ENCODE results near the gene SETD3. TPM values are rescaled to one million over a fixed set of nuclear protein-coding genes. Genes with fewer than 3 reads are reported as not detected.

Gene SETD3
- polyA plus RNA-seq, 4 donors: 64.1 to 73.6 (median 67.3) TPM

DNA sequence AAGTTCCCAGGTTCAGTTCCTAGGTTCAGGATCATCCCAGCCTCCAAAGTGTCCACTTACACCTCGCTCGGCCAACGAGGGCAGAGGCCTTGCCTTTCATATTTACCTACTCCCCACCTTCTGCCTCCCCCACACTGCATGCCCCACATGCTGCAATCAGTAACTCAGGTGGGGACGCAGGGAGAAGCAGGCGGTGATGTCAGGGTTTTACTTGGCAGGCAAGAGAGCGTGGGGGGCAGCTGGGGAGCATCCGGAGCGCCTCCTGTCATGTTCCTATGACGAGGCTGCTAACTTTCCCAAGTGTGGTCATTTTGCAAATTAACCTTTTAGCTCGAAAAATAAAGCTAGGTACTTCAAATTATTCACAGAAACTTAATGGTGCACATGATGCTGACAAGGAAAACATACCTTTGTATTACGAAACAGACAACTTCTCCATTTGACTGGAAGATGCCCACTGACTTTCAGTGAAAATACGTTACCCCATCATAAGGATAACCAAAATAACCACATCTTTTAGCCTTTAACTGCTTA, 53.8 kb downstream of the SETD3 start:
- DNase-seq (ENCODE audit: low read depth in 4 of 4, low spot score in 3 of 4): no peak

DNA sequence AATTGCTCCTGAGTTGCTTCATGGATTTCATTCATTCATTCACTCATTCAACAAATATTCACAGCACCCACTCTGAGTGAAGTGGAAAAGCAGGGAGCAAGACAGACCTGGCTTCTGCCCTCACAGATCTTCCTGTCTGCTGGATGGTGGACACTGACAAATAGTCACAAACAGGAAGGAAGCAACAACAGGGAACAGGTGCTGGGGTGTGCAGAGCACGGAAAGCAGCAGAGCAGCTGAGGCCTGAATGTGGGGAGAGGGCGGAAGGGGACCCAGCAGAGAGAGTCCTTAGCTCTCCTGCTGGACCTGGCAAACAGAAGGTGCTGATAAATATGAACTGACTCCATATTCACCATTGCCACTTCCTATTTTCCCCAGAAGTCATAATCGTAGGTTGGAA, 54.4 kb downstream of the SETD3 start:
- no peak for DNase-seq (ENCODE audit: low read depth in 4 of 4, low spot score in 3 of 4)

DNA sequence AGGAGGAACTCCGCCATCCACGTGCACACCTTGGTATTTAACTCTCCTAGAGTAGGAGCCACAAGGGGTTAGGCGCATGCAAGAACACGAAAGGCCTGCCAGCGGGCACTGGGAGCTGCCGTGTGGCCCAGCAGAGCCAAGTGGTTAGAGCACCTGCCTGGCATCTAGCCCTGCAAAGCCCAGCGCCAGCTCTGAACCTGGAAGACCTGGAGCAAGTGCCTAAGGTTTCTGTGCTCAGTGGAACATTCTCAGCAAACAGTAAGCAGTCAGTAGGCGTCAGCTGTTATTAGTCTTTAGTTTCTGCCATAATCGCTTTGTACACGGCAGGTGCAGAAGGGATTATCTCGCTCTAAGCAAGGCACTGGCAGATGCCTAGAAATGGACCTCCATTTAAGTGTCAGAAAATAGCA, 55.4 kb downstream of the SETD3 start:
- DNase-seq (ENCODE audit: low read depth in 4 of 4, low spot score in 3 of 4): no peak

DNA sequence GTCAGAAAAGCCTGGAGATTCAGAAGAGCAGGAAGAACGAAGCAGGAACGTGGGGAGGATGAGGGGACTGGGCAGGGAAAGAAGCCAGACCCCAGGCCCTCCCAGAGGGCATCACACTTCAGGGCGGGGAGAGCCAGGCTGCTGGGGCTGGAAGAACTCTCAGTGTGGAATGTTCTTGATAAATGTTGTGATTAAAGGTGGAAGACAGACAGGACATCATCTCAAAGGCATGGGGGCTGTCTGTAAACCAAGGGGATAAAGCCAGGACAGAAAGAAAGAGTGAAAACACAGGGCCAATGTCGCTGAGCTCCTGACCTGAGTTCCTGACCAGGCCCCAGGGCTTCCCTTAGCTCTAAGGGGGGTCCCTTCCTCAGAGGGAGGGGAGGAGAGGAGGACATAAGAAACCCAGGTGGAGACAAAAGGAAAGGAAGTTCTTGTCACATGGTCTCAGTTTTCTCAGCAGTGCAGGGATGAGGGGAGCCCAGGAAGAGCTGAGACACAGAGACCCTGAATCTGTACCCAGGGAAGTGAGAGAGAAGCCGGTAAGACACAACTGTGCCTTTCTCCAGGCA, 56.3 kb downstream of the SETD3 start:
- DNase-seq (ENCODE audit: low read depth in 4 of 4, low spot score in 3 of 4): no peak

DNA sequence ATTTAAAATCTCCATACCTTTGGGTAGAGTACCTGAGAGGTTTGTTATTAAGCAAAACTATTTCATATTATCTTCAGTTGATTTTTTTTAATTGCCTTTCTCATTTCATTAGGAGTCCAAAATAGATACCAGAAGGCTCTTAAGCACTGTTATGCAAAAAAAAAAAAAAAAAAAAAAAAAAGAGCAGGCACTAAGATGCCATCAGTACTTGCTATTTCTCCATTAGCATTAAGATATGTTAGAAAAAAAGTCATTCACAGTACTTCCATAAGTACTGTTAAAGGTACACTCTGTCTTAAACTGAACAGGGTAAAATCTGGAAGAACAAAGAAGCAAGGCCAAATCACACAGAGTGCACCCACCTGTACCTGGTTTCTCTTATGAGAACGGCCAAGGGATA, 57.2 kb downstream of the SETD3 start:
- no peak for DNase-seq (ENCODE audit: low read depth in 4 of 4, low spot score in 3 of 4)

DNA sequence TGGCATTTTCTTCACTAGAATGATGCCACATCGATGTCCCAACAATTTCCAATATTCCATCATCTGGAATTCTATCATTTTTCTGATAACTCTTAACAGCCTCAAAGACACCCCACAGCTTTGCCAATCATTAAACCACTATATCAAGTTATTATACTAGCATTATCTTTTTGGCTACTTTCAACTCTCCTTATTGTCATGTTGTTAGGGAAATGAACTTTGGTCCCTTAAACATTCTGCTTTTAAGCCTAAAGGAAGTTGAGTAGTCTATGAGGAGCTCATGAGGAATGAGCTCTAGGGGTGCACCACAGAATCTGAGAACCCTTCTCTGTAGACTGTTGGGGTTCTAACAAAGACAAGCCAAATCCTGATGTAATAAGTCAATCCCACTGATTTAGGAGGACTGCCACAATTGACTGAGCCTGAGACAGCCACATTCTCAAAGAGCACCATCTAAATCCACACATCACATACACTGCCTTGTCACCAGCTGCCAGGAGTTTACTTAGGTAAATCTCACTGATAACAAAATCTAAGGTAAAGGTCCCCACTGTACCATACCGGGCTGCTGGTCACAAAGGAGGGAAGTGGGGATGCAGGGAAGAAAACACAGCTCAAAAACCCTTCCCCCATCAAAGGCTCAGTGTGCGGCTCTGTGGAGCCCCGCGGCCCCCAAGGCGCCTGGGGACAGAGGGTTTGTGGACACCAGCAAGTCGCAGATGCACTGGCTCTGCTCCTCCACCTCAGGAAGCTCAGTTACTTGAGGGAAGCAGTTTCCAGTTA, 58.2 kb downstream of the SETD3 start:
- DNase-seq (ENCODE audit: low read depth in 4 of 4, low spot score in 3 of 4): no peak

DNA sequence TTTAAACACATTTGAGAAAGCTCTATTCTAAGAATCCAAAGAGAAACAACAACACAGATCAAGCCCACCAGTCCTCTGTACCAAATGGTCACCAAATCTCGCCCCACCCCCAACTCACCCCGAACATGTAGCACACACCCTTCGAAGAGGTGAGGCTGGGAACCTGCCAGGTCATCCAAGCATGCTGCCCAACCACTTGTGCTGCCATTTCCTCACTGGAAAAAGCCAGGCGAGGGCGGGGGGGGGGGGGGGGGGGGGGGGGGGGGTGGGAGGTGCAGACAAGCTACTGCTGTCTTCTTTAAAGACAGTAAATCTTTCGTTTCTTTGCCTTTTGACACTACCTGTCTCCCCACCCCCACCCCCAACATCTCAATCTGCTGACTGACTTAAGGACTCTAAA, 59.9 kb downstream of the SETD3 start:
- DNase-seq (ENCODE audit: low read depth in 4 of 4, low spot score in 3 of 4): no peak

DNA sequence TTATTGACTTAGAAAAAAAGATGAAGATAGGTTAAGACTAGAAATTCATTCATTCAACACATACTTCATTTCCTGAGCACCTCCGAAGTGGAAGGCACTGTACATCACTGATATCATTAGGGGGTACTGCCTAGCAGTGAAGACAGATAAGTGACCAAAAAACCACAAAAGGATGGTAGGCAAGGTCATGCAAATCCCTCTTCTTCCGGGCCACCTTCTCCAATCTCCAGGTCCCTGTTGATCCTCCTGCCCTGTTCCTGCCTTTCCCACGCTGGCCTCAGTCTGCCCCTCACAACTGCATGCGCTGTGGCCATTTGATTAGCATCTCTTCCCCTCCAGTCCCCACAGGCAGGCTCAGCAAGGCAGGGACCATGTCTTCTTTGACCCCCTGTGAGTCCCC, 60.8 kb downstream of the SETD3 start:
- DNase-seq (ENCODE audit: low read depth in 4 of 4, low spot score in 3 of 4): no peak

DNA sequence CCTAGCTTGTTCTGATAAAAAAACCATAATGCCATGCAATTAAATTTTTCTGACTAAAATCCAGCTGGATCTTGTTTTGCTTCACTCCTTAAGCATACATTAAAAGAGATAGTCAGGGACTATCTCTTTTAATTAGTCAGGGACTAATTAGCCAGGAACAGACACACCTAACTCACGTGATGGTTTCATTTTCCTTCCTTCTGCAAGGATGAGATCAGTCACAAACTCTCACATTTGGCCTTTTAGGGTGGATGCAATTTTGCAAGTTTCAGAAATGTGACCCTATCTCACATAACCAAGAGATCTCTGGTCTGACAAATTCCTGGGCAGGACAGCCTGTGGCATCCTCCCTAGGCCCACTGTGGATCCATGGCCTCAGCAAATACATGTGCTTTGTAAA, 62.4 kb downstream of the SETD3 start:
- no peak for DNase-seq (ENCODE audit: low read depth in 4 of 4, low spot score in 3 of 4)

DNA sequence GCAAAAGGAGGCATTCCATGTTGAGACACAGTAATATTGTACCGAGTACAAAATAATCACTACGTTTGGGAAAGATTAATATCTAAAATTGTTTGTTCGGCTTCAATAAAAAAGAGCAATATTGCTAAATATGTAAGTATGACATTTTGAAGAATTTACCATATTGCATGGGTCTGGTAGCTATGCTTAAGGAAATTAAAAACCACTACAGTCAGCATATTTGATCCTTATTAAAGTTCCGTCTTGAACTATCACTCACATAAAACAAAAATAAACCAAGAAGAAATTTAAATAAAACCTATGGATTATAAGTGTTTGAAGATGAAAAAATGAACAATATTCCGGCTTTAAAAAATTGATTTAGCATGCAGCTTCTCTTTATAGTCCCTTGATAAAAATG, 63.8 kb downstream of the SETD3 start:
- no peak for DNase-seq (ENCODE audit: low read depth in 4 of 4, low spot score in 3 of 4)

DNA sequence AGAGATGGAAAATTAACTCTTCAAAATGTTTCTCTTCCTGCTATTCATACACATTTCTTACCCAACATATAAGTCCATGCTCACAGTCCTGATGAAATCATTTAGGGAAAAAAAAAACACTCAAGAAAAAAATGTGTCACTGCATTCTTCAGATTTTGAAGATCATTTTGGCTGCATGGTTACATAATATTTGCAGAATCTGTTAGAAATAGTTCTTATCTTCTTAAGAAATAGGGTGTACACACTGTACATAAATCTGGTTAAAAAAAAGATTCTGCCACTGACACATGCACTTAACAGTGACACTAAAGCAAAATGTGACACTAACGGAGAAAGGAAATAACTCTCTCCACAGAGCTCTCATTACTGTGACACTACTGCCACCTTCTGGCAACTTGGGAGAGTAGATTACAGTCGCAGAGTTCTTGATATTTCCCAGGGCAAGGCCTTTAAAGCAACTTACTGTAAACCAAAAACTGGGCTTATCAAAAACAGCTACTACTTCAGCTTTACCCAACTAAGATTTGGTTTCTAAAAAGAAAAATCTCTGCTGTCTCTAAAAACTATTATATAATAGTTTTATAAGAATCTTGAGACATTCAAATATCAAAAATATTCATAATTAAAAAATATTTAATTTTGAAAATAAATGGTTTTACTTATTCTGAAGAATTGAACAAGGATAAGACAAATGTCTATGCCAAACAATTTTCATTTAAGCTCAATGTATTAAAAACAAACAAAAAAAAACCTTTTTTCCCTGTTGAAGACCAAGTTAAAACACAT, 65.0 kb downstream of the SETD3 start:
- peak; percentile 69 to 84 (median 80) for DNase-seq (ENCODE audit: low read depth in 4 of 4, low spot score in 3 of 4)

DNA sequence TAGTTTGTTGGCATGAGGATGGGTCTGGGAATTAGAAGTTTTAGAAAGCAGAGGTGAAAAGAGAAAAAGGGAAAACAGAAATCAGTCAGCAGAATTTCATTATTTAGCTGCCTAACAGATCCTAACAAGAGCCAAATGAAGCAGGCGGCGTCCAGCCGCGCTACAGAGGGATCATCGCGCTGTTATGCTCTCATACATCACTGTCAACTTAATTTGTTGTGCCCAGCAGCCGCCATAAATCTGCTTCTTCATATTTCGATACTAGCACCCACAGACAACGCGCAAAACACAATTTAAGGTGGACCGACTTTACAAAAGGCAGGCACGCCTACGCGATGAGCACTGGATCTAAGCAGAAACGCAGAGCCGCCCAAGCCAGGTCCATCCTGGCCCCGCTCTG, 66.7 kb downstream of the SETD3 start:
- DNase-seq (ENCODE audit: low read depth in 4 of 4, low spot score in 3 of 4): no peak

DNA sequence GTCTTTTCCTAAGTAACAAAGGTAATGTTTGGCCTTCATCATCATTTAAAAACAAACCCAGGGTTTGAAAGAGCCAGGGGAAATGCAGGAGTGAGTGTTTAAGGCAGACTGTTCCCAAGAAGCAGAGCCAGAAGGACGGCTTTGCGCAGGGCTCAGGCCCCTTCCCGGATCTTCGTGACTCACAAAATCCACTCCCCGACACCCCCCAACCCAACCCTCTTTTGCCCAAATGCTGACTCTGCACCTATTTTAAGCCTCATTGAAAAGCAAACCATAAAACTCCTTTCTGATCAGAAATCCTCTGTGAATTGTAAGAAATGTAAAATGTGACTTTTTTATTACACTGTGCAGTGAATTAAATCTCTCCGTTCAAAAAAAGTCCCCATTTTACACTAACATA, 67.5 kb downstream of the SETD3 start:
- no peak for DNase-seq (ENCODE audit: low read depth in 4 of 4, low spot score in 3 of 4)

DNA sequence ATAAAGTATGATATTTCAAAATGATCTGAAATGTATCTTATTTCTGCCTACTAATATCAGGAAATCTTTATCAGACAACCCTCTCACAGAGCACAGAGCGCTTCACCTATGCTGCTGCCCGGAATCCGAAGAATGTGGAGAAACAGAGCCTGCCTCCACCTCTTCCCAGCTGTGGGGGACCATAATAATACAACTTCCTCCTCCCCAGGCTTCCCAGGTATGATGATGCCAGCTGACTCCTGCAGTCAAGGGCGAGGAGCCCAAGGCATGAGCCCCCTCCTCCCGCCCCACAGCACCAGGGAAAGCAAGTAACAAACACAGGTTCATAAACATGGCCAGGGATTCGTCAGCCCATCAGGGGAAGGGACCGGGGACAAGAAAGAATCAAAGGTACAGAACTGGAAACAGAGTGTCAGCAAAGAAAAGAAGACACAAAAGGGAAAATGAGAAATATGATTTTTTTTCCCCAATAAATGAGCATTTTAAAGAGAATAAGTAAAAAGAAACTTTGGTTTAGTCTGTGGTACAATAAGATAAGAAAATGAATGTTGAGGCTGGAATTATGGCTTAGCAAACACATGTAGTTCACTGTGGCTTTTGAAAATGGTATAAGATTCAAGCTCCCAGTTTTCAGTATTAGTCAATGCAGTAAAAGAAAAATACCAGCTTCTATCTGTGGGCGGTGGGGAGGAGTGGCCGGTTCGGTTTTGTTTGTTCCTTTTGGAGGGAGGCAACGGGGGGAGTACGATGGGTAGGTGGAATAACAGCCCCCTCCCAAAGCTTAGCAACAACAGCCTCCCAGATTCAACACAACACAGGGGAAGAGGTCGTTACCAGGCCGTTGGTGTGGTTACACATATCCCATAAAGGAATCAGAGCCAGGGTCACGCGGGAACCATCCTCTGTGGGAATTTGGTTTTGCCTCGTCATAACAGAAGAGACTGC, 68.3 kb downstream of the SETD3 start:
- no peak for DNase-seq (ENCODE audit: low read depth in 4 of 4, low spot score in 3 of 4)

DNA sequence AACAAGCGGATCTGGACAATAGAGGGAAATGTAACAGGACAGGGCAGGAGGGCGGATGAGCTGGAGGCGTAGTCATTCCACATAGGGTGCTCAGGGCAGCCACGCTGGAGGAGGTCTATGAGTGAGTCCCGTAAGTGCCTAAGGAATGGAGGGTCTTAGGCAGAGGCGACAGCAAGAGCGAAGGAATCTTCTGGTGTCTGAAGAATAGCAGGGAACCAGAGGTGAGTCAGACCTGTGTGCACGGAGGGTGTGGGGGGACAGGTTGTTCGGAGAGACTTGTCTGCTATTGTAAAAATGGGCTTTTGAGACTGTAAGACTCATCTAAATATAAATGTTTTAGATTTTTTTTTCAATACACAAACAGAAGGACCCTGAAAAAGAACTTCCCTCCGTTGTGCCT, 70.6 kb downstream of the SETD3 start:
- DNase-seq (ENCODE audit: low read depth in 4 of 4, low spot score in 3 of 4): no peak

DNA sequence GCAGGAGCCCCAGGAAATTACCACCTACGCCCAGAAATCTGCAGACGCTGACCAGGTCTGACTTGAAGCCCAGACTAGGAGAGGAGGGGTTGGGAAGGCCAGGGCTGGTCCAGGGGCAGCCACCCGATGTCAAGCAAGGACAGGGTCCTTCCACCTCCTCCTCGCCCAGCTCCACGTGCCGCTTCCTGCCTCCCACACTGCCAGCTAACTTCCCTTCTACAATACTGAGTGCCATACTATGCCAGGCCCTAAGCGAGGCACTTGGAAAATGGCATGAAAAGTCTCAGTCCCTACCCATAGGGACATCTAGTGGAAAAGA, 71.7 kb downstream of the SETD3 start:
- DNase-seq (ENCODE audit: low read depth in 4 of 4, low spot score in 3 of 4): no peak

DNA sequence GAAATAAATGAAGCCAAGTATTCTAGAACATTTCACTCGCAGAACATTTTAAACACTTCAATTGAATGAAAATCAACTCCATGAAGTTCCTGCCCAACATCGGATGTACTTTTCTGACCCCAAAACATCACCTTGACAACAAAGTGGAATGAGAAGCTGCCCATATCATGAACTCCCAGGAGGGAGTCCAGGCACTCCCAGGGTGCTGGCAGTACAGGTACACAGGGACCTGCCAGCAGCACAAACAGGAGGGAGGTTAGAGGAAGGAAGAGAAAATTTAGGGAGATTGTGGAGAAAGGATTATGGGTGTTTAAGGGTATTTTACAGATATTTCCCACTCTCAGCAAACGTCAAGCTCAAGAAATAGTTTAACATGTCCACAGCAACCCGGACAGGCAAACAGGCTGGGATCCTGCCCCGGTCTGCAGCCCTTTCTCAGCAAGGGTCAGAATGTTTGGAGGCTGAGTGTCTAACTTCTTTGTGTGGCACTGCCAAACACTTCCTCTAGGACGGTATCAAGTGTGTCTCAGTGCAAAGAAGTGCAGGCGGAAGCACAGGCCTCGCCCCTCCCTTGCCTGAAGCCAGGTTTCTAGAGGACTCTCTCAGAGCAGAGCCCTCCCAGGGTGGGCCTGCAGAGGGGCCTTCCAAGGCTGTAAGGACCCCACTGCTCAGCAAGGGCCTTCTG, 72.2 kb downstream of the SETD3 start:
- DNase-seq (ENCODE audit: low read depth in 4 of 4, low spot score in 3 of 4): no peak

DNA sequence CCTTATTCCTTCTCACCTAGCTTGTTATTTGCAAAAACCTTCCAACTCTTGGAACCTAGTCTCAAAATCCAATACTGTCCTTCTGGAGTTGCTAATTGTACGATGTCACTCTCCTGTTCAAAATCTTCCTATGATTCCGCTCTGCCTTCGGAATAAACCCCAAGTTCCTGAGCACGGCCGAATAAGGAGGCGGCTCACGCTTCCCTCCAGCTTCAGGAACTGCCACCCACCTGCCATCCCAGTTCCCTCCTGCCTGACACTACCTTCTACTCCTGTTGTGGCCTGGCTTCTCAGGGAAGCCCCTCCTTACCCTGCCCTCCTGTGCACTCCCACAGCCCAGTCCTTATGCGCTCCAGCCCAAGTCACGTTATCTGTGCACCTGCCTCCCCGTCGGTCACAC, 73.2 kb downstream of the SETD3 start:
- no peak for DNase-seq (ENCODE audit: low read depth in 4 of 4, low spot score in 3 of 4)

DNA sequence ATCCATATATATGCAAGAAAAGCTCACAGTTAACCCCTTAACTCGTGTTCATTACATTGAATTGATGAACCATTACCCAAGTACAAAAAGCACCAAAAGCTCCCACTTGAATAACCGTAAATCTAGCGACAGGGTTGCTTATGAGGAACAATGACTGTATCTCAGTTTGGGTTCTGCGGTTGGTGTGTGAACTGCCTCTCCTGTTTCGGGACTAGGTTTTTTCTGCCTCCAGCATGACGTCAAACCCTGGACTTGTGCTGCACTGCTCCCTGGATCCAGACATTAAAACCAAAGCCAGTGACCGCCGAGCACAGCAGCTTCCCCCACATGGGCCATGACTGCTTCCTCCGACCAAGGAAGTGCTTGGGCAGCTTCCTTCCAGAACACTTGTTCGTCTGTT, 77.7 kb downstream of the SETD3 start:
- DNase-seq (ENCODE audit: low read depth in 4 of 4, low spot score in 3 of 4): no peak

DNA sequence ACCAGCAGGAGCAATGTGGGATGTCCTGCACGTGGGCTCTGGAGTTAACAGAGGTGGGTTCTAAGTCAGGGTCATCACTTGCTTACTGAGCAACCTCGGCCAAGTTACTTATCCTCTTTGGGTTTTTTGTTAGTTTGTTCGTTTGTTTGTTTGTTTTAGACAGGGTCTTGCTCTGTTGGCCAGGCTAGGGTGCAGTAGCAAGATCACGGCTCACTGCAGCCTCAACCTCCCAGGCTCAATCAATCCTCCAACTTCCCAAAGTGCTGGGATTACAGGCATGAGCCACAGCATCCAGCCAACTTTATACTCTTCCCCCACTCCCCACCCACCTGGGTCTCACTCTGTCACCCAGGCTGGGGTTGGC, 78.4 kb downstream of the SETD3 start:
- DNase-seq (ENCODE audit: low read depth in 4 of 4, low spot score in 3 of 4): no peak
